Body of pancreas (tissue), 4 donors: Measurements from ENCODE around the gene COTL1.

Experiments used
- CTCF ChIP-seq, 7 experiments: fragments of 450-650 bp in 4 of 7; fragments of 200-600 bp in 3 of 7; sonication (generic) in 3 of 7; IDR thresholded peaks; one replicate each; pipeline ENCODE4 v1.5.1; 2016 to 2019; ENCODE audit warnings: antibody characterized with exemption in 7 of 7
- POLR2A ChIP-seq, 3 donors: fragments of 450-650 bp; IDR thresholded peaks; one replicate each; pipeline ENCODE4 v1.6.1; 2016; ENCODE audit warnings: antibody characterized with exemption in 3 of 3, mild to moderate bottlenecking in 2 of 3

- TF ChIP-seq CTCF (IDR thresholded peaks at IDR 0.05) = no peak
- TF ChIP-seq POLR2A (IDR thresholded peaks at IDR 0.05) = no peak
Observed at GRCh38 chr16:84637709-84638108, 19.8 kb upstream of the COTL1 start.
